Body of pancreas (tissue), 4 donors: Measurements from ENCODE around the gene KPNA3. TPM values are rescaled to one million over a fixed set of nuclear protein-coding genes. Genes with fewer than 3 reads are reported as not detected.

Experiments
- ATAC-seq: fragments of 150-250 bp; one replicate; pipeline ENCODE4 v1.9.1; 2016
- DNase-seq, 4 donors: peaks; one replicate each; pipeline ENCODE4 v3.0.0-alpha.2; 2019
- H3K27ac ChIP-seq, 4 donors: fragments of 200-600 bp; sonication (generic); 1 replicate in 3 of 4; 2 replicates in 1 of 4; pipeline versions ENCODE4 v1.5.1 to v1.6.1; 2016 to 2019; ENCODE audit warnings: mild to moderate bottlenecking in 1 of 4, mixed read lengths in 1 of 4, moderate library complexity in 1 of 4
- H3K27me3 ChIP-seq, 2 donors: fragments of 200-600 bp; sonication (generic); one replicate each; pipeline ENCODE4 v1.6.0; 2016; ENCODE audit warnings: mild to moderate bottlenecking in 1 of 2
- H3K36me3 ChIP-seq, 2 donors: fragments of 200-600 bp; sonication (generic); replicated peaks in 1 of 2; 2 replicates each; pipeline ENCODE4 v1.5.1; 2016; ENCODE audit warnings: low read depth in 2 of 2; ENCODE audit not compliant: insufficient read depth in 1 of 2
- H3K4me1 ChIP-seq: fragments of 200-600 bp; sonication (generic); one replicate; pipeline ENCODE4 v1.6.0; 2016
- H3K4me3 ChIP-seq, 2 donors: fragments of 200-600 bp; sonication (generic); 1 replicate in 1 of 2; 2 replicates in 1 of 2; pipeline ENCODE4 v1.5.1; 2016 to 2019
- H3K9me3 ChIP-seq, 3 donors: fragments of 200-600 bp; sonication (generic); 1 replicate in 2 of 3; 2 replicates in 1 of 3; pipeline ENCODE4 v1.5.1; 2016
- CTCF ChIP-seq, 7 experiments: fragments of 450-650 bp in 4 of 7; fragments of 200-600 bp in 3 of 7; sonication (generic) in 3 of 7; IDR thresholded peaks; one replicate each; pipeline ENCODE4 v1.5.1; 2016 to 2019; ENCODE audit warnings: antibody characterized with exemption in 7 of 7
- POLR2A ChIP-seq, 3 donors: fragments of 450-650 bp; IDR thresholded peaks; one replicate each; pipeline ENCODE4 v1.6.1; 2016; ENCODE audit warnings: antibody characterized with exemption in 3 of 3, mild to moderate bottlenecking in 2 of 3
- WGBS, 2 donors: methylation state at CpG; one replicate each; pipeline ENCODE4 v1.1.5; 2017; 5-methylcytosine and 5-hydroxymethylcytosine counted together
- intact Hi-C: fragments of 100-400 bp; cut with DNase I; formaldehyde crosslinking; loops from one replicate; pipeline ENCODE4 v1.15.1; 2023
- total RNA-seq, 2 donors: library from RNA; depleted of rRNA; stranded (reverse); fragments of >200 nt; gene quantifications; one replicate each; pipeline ENCODE4 v1.1.0, GENCODE V29; 2016

The KPNA3 gene
- total RNA-seq, 2 donors from 2014 or later, result 6.3 to 10.9 TPM

GRCh38 chr13:49679246-49679645 is 113.2 kb downstream of the KPNA3 start:
- DNase-seq (peak in 2 of 4 donors; percentile 26 to 36), ATAC-seq (no peak)
- TF ChIP-seq CTCF (IDR thresholded peaks at IDR 0.05) (peak in 1 of 7 experiments; percentile 18), POLR2A (IDR thresholded peaks at IDR 0.05) (no peak)
- no peaks in the 10 kb centered on the region for H3K9me3 ChIP-seq
- H3K27ac ChIP-seq, result no peak overlapping the region
- H3K27me3 ChIP-seq, result no peaks in the 10 kb centered on the region
- no peaks in the 10 kb centered on the region for H3K4me1 ChIP-seq
- intact Hi-C loops, result no loop called here
- no peaks in the 10 kb centered on the region for H3K36me3 ChIP-seq
- WGBS, 2 donors, result 61 to 75% methylated on average over 3 of the region's 3 CpGs
- H3K4me3 ChIP-seq, result no peak overlapping the region

GRCh38 chr13:49678191-49678914 is 114.1 kb downstream of the KPNA3 start:
- Histone ChIP-seq H3K4me1 (no peaks in the 10 kb centered on the region), H3K9me3 (no peaks in the 10 kb centered on the region), H3K36me3 (no peaks in the 10 kb centered on the region), H3K27ac (no peak overlapping the region), H3K27me3 (no peaks in the 10 kb centered on the region), H3K4me3 (no peak overlapping the region)
- WGBS, 2 donors, result 94 to 97% methylated on average over 18 to 41 of the region's 48 CpGs
- intact Hi-C loops, result no loop called here
- ATAC-seq (no peak), DNase-seq (no peak)
- TF ChIP-seq POLR2A (IDR thresholded peaks at IDR 0.05), result no peak
- no peak for TF ChIP-seq CTCF (IDR thresholded peaks at IDR 0.05)

GRCh38 chr13:49676581-49677298 is 115.7 kb downstream of the KPNA3 start:
- intact Hi-C loops, result no loop called here
- 96 to 97% methylated on average over 6 of the region's 6 CpGs for WGBS, 2 donors
- H3K27me3 ChIP-seq, result no peaks in the 10 kb centered on the region
- H3K4me3 ChIP-seq, result no peak overlapping the region
- no peak for DNase-seq
- H3K36me3 ChIP-seq, result no peaks in the 10 kb centered on the region
- no peaks in the 10 kb centered on the region for H3K9me3 ChIP-seq
- no peak overlapping the region for H3K27ac ChIP-seq
- H3K4me1 ChIP-seq, result no peaks in the 10 kb centered on the region
- TF ChIP-seq CTCF (IDR thresholded peaks at IDR 0.05) (no peak), POLR2A (IDR thresholded peaks at IDR 0.05) (no peak)
- ATAC-seq, result no peak

GRCh38 chr13:49670828-49671227 is 121.7 kb downstream of the KPNA3 start:
- Histone ChIP-seq H3K36me3 (peaks cover 0 to 7% of the 10 kb centered on the region in 2 donors), H3K4me3 (no peak overlapping the region), H3K4me1 (no peaks in the 10 kb centered on the region), H3K27ac (no peak overlapping the region), H3K9me3 (no peaks in the 10 kb centered on the region), H3K27me3 (no peaks in the 10 kb centered on the region)
- ATAC-seq (no peak), DNase-seq (no peak)
- TF ChIP-seq CTCF (IDR thresholded peaks at IDR 0.05) (no peak), POLR2A (IDR thresholded peaks at IDR 0.05) (no peak)
- WGBS, 2 donors, result 81 to 85% methylated on average over 5 of the region's 5 CpGs
- intact Hi-C loops, result no loop called here
